Mesothelial cell of epicardium (in vitro differentiated cells): ENCODE measurements around the gene ROGDI. TPM values are rescaled to one million over a fixed set of nuclear protein-coding genes. Genes with fewer than 3 reads are reported as not detected.

Experiments used
- DNase-seq, 2 experiments: peaks; one replicate each; pipeline ENCODE4 v3.0.0; 2021; ENCODE audit warnings: low spot score in 2 of 2; ENCODE audit not compliant: unreplicated experiment in 2 of 2
- H3K27ac Mint-ChIP-seq: 2 replicates; pipeline ENCODE4 v1.8.0; 2021; ENCODE audit warnings: mixed read lengths
- H3K27me3 Mint-ChIP-seq: 2 replicates; pipeline ENCODE4 v1.8.0; 2021; ENCODE audit warnings: low read depth, mixed read lengths
- H3K36me3 Mint-ChIP-seq: 2 replicates; pipeline ENCODE4 v1.8.0; 2021; ENCODE audit warnings: mixed read lengths
- H3K4me1 Mint-ChIP-seq: 2 replicates; pipeline ENCODE4 v1.8.0; 2021; ENCODE audit warnings: mixed read lengths
- H3K4me3 Mint-ChIP-seq: 2 replicates; pipeline ENCODE4 v1.8.0; 2021; ENCODE audit warnings: mild to moderate bottlenecking, moderate library complexity, mixed read lengths
- H3K9me3 Mint-ChIP-seq: 2 replicates; pipeline ENCODE4 v1.8.0; 2021; ENCODE audit warnings: mixed read lengths
- total RNA-seq: library from RNA; stranded (reverse); gene quantifications from 3 replicates; pipeline ENCODE4 v1.2.1, GENCODE V29; 2021
- TF ChIP-seq, protein P1 (sequence below): fragments of 200-600 bp; sonication (generic); IDR thresholded peaks from one replicate; pipeline ENCODE4 v1.5.0; 2021; ENCODE audit warnings: antibody characterized with exemption; ENCODE audit not compliant: unreplicated experiment

ROGDI gene
- total RNA-seq, 1 donor from 2014 or later: 61.8 TPM

DNA sequence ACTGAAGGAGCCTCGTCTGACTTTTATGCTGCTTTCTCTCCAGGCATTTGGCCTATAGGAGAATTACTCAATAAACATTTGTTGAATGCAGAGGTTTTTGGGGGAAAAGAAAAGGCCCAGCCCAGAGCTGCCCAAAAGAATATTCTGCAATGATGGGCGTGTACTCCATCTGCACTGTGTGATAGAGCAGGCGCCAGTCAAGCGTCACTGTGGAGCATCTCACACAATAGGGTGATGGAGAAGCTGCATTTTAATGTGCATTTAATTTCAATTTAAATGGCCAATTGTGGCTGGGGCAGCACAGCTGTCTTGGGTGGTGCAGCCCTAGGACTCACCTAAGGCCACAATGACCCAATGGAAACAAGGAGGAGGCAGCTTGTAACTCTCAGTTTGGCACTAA lies 24.1 kb upstream of the ROGDI start:
- Mint-ChIP-seq H3K27ac (no peak overlapping the region), H3K27me3 (no peaks in the 10 kb centered on the region), H3K9me3 (no peaks in the 10 kb centered on the region), H3K4me3 (no peak overlapping the region), H3K4me1 (no peaks in the 10 kb centered on the region), H3K36me3 (peaks cover 41% of the 10 kb centered on the region)
- TF ChIP-seq, protein P1, sequence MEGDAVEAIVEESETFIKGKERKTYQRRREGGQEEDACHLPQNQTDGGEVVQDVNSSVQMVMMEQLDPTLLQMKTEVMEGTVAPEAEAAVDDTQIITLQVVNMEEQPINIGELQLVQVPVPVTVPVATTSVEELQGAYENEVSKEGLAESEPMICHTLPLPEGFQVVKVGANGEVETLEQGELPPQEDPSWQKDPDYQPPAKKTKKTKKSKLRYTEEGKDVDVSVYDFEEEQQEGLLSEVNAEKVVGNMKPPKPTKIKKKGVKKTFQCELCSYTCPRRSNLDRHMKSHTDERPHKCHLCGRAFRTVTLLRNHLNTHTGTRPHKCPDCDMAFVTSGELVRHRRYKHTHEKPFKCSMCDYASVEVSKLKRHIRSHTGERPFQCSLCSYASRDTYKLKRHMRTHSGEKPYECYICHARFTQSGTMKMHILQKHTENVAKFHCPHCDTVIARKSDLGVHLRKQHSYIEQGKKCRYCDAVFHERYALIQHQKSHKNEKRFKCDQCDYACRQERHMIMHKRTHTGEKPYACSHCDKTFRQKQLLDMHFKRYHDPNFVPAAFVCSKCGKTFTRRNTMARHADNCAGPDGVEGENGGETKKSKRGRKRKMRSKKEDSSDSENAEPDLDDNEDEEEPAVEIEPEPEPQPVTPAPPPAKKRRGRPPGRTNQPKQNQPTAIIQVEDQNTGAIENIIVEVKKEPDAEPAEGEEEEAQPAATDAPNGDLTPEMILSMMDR: no peak
- DNase-seq: no peak

DNA sequence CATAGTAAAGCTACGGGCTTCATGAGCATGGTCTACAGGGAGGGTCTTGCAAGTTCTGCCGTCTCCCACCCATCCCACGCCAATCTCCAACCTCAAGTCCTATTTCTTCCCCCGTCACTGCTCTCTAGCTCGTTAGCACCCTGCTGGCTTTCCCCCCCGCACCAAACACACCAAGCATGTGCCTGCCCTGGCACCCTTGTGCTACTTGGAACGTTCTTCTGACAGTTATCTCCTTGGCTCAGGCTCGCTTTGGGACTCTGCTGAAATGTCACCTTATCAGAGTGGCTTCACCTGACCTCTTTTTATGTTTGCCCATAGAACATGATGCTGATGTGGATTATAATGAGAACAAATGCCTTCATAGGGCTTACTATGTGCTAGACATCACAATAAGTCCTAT lies 22.8 kb upstream of the ROGDI start:
- H3K36me3 Mint-ChIP-seq: peaks cover 33% of the 10 kb centered on the region
- no peak for DNase-seq
- no peaks in the 10 kb centered on the region for H3K4me1 Mint-ChIP-seq
- TF ChIP-seq, protein P1: no peak
- no peak overlapping the region for H3K4me3 Mint-ChIP-seq
- H3K27me3 Mint-ChIP-seq: no peaks in the 10 kb centered on the region
- H3K27ac Mint-ChIP-seq: no peak overlapping the region
- no peaks in the 10 kb centered on the region for H3K9me3 Mint-ChIP-seq

DNA sequence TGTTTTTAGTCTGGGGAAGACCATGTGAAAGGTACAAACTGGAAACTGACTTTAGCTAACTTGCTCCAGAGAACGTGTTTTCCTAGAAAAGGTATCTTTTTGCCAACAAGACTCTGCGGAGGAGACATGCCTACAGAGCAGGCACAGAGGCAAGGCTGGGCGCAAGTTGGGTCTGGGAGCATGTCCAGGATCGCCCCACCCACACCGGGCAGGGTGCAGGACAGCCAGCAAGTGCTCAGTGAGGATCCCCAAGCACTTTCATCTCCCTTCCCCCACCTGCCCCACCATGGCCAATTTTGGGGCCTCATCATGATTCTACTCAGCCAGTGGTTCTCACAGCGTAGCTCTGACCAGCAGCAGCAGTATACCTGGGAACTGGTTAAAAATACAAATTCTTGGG lies 18.2 kb upstream of the ROGDI start:
- no peaks in the 10 kb centered on the region for H3K9me3 Mint-ChIP-seq
- no peaks in the 10 kb centered on the region for H3K4me1 Mint-ChIP-seq
- H3K4me3 Mint-ChIP-seq: no peak overlapping the region
- peaks cover 35% of the 10 kb centered on the region for H3K36me3 Mint-ChIP-seq
- H3K27ac Mint-ChIP-seq: no peak overlapping the region
- no peaks in the 10 kb centered on the region for H3K27me3 Mint-ChIP-seq
- TF ChIP-seq, protein P1: no peak
- no peak for DNase-seq

DNA sequence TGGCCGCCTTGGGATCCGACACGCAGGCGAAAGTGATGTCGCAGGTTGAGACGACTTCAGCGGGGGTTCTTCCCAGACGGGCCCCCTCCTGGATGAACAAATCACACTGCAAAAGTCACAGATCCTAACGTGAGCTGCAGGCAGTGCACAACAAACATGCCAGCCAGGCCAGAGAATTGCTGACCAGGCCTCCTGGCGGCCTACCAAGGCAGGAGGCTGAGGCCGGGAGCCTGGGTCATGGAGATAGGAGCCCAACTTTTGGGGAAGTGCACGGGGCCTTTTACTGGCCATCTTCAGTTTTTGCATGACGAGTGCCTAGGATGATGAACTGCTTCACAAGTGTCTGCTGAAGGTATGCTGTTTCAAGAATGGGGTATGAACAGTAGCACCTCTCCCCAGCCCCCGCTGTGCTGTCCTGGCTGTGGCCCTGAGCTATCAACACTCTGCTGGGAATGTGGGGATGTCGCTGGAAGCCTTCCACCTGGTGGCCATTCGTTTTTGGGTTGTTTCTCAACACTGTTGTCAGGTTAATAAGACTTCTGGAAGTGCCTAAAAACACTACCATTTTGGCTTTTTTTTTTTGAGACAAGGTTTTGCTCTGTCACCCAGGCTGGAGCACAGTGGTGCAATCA lies 12.2 kb upstream of the ROGDI start:
- Mint-ChIP-seq H3K27me3 (no peaks in the 10 kb centered on the region), H3K27ac (no peak overlapping the region), H3K9me3 (no peaks in the 10 kb centered on the region), H3K36me3 (peaks cover 36% of the 10 kb centered on the region), H3K4me3 (no peak overlapping the region), H3K4me1 (no peaks in the 10 kb centered on the region)
- TF ChIP-seq, protein P1: no peak
- no peak for DNase-seq

DNA sequence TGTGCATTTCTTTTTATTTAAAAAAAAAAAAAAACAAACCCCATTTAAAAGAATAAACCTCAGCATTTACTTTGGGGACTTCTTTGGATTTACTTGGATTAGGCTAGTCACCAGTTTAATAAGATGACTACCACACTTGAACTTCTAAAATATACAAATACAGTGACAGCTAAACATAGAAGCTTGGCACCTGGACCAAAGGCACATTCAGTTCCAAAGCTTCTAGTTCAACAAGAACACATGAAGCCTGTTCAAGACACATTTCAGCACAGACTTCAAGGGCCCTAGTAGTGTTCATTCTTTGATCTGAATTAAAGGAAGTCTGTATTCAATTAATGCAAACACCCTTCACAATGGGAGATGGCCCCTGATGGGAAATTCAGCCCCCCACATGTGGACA lies 11.6 kb upstream of the ROGDI start:
- TF ChIP-seq, protein P1: no peak
- no peaks in the 10 kb centered on the region for H3K4me1 Mint-ChIP-seq
- H3K36me3 Mint-ChIP-seq: peaks cover 36% of the 10 kb centered on the region
- no peak for DNase-seq
- H3K27ac Mint-ChIP-seq: no peak overlapping the region
- H3K4me3 Mint-ChIP-seq: no peak overlapping the region
- no peaks in the 10 kb centered on the region for H3K9me3 Mint-ChIP-seq
- no peaks in the 10 kb centered on the region for H3K27me3 Mint-ChIP-seq
